GM19023 (cell line): Measurements from ENCODE around the gene MEIOB.
"Not testable (repeated sequence)": the region's sequence is repeated elsewhere in the genome, so short reads cannot be mapped to it uniquely, and the experiment has no call there.

Source experiments
- ATAC-seq: cut with Tn5 transposase; IDR thresholded peaks from one replicate; pipeline ENCODE4 v1.9.1; 2021; ENCODE audit warnings: mild to moderate bottlenecking, moderate library complexity; ENCODE audit not compliant: unreplicated experiment

Gene MEIOB, protein sequence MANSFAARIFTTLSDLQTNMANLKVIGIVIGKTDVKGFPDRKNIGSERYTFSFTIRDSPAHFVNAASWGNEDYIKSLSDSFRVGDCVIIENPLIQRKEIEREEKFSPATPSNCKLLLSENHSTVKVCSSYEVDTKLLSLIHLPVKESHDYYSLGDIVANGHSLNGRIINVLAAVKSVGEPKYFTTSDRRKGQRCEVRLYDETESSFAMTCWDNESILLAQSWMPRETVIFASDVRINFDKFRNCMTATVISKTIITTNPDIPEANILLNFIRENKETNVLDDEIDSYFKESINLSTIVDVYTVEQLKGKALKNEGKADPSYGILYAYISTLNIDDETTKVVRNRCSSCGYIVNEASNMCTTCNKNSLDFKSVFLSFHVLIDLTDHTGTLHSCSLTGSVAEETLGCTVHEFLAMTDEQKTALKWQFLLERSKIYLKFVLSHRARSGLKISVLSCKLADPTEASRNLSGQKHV

DNA sequence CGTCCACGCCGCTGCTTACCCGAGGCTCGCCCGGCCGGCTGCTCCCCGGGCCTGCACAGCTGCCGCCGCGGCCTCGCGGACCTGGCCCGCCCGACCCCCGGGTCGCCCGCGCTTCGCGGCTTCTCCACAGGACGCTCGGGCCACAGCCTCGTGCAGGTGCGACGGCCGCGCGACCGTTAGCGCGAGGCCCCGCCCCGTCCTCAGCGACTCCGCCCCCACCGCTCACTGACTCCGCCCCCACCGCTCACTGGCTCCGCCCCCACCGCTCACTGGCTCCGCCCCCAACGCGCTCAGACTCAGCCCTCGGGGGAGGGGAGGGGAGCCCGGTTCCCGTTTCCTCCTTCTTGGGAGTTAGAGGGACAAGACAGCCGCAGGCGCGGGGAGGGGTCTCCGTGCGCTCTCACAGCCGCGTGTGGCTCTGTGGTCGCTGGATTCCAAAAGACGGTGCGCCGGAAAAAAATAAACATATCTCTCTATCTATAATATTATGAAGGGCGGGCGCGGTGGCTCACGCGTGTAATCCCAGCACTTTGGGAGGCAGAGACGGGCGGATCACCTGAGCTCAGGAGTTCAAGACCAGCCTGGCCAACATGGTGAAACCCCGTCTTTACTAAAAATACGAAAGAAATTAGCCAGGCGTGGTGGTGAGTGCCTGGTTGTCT is at the start of gene MEIOB:
Gene MEIOB (minus strand): TSS at position 191 of the 662 bp plus-strand sequence. CDS start 3,989 bp downstream, outside the sequence.
- ATAC-seq, result no peak

DNA sequence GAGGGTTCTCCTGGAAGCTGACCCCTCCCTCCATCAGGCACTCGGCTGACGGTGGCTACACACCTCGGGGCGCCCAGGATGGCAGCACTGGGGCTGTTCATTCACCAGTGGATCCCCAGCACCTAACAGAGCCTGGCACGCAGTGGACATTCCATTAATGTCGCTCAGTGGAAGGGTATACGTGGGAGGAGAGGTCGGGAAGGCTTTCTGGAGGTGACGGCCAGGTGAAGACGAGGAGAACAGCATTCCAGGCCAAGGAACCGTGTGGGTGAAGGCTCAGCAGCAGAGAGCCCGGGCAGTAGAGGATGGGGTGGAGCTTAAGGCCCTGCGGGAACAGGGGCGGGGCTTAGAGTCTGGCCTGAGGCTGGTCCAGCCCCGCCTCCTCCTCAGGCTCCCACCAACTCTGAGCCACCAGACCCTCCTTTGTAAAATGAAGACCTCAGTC is 48.8 kb upstream of the MEIOB start:
- no peak for ATAC-seq

DNA sequence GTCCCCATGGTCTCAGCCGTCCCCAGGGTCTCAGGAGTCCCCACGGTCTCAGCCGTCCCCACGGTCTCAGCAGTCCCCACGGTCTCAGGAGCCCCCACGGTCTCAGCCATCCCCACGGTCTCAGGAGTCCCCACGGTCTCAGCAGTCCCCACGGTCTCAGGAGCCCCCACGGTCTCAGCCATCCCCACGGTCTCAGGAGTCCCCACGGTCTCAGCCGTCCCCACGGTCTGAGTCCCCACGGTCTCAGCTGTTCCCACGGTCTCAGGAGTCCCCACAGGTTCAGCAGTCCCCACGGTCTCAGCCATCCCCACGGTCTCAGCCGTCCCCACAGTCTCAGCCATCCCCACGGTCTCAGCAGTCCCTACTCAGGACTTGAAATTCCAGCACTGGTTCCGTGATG is 48.2 kb upstream of the MEIOB start:
- not testable (repeated sequence) for ATAC-seq

GRCh38 chr16:1919327-1919998 is 47.5 kb upstream of the MEIOB start:
- ATAC-seq, result no peak

- no peak for ATAC-seq
Measured at GRCh38 chr16:1918351-1919326, 46.7 kb upstream of the MEIOB start, which contains the start of gene HS3ST6. Gene HS3ST6, minus strand, starts transcription at chr16:1918415. Its CDS starts 92 bp downstream, at chr16:1918323.

- no peak for ATAC-seq
Measured at GRCh38 chr16:1917665-1918350, 45.8 kb upstream of the MEIOB start.

DNA sequence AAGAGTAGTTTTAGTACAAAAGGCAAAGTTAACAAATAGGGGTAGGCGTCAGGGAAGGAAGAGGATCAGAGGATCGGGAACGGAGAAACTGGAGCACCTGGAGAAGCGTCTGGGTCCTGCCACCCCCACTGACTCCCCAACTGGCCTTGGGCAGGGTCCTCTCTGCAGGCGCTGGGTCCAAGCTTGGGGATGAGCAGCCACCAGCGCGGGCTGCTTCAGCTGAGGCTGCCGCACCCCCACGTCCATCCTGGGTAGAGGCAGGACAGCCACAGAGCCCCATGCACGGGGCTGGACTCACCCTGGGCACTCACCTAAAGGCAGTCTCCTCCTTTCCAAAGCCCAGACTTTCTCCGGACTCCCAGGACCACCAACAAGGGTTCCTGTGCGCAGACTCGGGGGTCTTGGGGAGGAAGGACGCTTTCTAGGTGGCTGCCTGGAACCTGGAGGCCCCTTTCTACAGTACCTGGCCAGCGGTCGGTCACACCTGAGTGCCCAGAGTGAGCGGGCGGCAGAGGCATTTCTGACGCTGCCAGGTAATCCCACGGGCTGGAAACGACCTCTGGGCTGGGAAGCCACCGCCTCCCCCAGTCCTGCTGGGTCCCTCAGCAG is 45.2 kb upstream of the MEIOB start:
- ATAC-seq, result no peak

GRCh38 chr16:1916640-1916990 is 44.7 kb upstream of the MEIOB start:
- ATAC-seq, result no peak

- ATAC-seq, result no peak
Measured at GRCh38 chr16:1915732-1916639, 44.0 kb upstream of the MEIOB start.

DNA sequence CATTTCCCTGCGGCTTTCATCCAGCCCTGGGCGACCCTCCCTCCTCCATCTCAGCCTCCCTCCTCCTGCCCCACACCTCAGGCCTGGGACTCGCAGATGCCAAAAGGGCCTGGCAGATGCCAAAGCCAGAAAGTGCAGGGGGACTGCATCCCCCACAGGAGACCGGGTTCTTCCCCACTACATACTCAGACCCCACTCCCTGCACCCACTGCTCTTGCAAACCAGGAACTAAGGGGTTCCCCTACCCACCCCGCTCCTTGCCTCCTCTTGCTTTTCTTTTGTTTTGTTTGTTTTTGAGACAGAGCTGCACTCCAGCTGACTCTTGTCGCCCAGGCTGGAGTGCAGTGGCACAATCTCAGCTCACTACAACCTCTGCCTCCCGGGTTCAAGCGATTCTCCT is 43.0 kb upstream of the MEIOB start:
- no peak for ATAC-seq

GRCh38 chr16:1914084-1914608 is 42.2 kb upstream of the MEIOB start:
- ATAC-seq, result no peak

DNA sequence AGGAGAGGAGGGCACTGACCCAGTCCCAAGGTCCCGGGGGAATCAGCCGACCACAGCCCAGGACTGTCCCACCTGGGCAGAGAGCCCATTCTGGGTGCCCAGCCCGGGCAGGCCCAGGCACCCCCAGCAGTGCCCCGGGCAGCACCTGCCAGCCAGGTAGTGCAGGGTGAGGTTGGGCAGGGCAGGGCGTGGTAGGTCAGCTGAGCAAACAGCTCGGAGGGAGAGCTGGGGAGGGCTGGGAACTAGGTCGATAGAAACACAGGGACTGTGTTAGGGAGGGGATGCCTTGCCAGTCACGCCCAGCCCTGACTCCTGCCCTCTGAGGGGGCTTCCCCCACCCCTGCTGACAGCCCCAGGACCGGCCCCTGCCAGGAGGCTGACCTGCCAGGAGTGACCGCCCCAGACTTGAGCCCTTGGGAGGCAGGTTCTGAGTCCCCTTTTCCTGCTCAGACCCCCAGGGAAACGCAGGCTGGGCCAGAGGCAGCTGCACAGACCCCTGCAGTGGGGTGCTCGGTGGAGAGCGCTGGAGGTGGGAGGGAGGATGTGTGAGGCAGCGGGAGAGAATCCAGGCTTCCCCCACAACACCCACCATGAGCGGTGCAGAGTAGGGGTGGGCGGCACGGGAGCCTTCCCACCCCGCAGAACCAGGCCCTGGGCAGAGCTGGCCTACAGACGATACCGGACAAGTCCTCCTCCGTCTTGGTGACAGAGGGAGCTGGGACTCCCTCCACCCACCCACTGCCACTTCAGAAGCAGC is 41.5 kb upstream of the MEIOB start:
- ATAC-seq, result no peak

DNA sequence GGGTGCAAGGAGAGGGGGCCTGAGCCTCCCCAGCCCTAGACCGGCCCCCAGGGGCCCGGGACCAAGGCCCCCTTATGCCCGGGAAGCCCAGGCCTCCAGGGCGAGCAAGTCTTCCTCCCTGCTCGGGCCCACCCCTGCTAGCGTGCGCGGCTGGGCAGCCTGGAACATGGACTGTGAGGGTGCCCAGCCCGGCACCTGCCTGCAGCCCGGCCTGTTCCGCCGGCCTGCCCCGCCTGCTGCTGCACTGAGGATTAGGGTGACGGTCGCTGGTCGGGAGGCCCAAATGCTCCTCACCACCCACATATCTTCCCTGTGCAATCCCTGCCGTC is 40.2 kb upstream of the MEIOB start:
- no peak for ATAC-seq

DNA sequence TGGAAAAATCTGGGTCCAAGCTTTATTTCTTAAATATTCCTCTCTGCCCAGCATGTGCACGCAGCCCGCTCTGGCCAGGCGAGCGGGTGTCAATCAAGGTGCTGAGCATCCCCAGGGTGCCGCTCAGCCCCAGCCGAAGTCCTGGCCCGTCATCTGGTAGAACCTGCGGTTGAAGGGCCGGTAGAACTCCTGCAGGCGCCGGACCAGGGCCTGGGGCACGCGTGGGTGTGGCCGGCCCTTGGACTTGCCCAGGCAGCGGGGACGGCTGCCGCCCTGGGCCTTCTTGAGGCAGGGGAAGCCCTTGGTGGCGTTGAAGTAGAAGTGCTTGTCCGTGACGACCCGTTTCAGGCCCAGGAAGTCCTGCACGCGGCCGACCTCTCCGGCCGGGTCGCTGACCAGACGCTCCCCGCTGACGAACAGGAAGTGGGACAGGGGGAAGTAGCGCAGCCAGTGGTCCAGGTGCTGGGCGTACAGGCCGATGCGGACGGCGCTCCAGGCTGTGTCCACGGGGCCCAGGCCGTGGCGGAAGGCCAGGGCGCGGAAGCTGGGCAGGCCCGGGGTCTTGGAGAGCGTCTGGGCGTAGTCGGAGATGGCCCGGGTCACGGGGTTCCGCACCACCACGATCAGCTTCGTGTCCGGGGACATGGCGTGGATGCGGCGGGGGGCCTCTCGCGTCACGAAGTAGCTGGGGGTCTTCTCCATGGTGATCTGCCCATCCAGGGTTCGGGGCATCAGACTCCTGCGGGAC is 39.7 kb upstream of the MEIOB start:
- no peak for ATAC-seq

DNA sequence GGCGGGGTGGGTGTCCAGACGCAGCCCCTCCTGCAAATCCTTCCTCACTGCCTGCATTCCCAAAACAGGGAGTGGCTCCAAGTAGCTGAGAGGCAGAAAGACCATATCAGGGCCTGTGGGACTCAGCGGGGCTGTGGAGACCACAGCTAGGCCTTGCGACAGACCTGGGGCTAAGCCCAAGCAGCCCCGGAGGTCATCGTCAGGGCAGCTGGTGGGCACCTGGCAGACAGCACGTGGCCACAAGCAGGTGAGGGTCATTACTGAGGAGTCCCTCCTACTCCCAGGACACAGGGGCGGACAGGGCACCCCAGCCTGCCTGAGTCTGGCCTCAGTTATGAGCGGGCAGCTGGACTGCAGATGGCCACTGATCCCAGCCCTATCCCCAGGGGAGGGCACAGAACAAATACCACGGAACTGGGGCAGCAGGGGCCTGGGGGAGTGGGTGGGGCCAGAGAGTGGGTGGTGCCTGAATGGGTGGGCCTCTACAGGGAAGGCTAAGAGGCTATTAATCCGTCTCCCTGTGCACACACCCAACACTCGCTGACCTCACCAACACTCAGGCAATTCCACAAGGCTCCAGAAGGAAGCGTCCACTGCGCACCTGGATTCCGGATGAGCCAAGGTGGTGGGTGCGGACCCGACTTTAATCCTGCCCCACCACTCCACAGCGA is 37.7 kb upstream of the MEIOB start:
- ATAC-seq, result no peak

DNA sequence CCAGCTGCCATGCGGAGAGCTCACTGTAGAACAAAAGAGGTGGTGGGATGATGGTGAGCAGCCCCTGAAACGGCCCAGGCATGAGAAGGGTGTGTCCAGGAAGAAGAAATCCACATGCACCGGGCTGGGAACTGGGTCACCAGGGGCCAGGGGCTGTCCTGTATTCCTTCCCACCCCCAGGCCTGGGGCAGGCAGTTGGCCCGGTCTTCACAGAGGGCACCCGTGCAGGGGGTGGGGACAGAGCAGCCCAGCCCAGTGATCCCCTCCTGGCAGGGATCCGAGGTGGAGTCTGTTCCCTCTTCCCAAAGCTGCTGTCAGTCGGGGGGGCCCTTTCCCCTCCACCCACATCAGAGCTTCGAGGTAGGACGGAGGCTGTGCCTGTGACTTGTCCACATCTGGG is 37.0 kb upstream of the MEIOB start:
- no peak for ATAC-seq
